OCI-M2 (cell line): ENCODE results near the gene APCDD1.
"Not testable (repeated sequence)": the region's sequence is repeated elsewhere in the genome, so short reads cannot be mapped to it uniquely, and the experiment has no call there.

Experiments used
- DNase-seq: peaks from one replicate; lab custom pipeline; 2025; ENCODE audit not compliant: unreplicated experiment; lab: John Stamatoyannopoulos, UW

Gene APCDD1

GRCh38 chr18:10487154-10487553, 32.7 kb downstream of the APCDD1 start:
- DNase-seq = no peak

- no peak for DNase-seq
These were observed 33.6 kb downstream of the APCDD1 start for GRCh38 chr18:10488017-10488416.

- DNase-seq = no peak
These were observed 36.1 kb downstream of the APCDD1 start for GRCh38 chr18:10490401-10491165.

GRCh38 chr18:10495936-10496335, 41.5 kb downstream of the APCDD1 start:
- no peak for DNase-seq

- no peak for DNase-seq
These were observed 42.8 kb downstream of the APCDD1 start for GRCh38 chr18:10497206-10497749.

GRCh38 chr18:10499230-10499629, 44.8 kb downstream of the APCDD1 start:
- DNase-seq = no peak

GRCh38 chr18:10500038-10500437, 45.6 kb downstream of the APCDD1 start:
- no peak for DNase-seq

GRCh38 chr18:10504723-10505122, 50.3 kb downstream of the APCDD1 start:
- DNase-seq = no peak

GRCh38 chr18:10505892-10506291, 51.5 kb downstream of the APCDD1 start:
- DNase-seq = not testable (repeated sequence)

- DNase-seq = no peak
These were observed 54.2 kb downstream of the APCDD1 start for GRCh38 chr18:10508591-10508990.

GRCh38 chr18:10511236-10511635, 56.8 kb downstream of the APCDD1 start:
- DNase-seq = no peak

- DNase-seq = no peak
These were observed 59.6 kb downstream of the APCDD1 start for GRCh38 chr18:10514082-10514481.

- no peak for DNase-seq
These were observed 60.2 kb downstream of the APCDD1 start for GRCh38 chr18:10514601-10515000.

GRCh38 chr18:10515456-10515855, 61.0 kb downstream of the APCDD1 start:
- DNase-seq = no peak

- DNase-seq = no peak
These were observed 61.6 kb downstream of the APCDD1 start for GRCh38 chr18:10516078-10516477.

- DNase-seq = no peak
These were observed 64.3 kb downstream of the APCDD1 start for GRCh38 chr18:10518595-10519255.

- no peak for DNase-seq
These were observed 64.9 kb downstream of the APCDD1 start for GRCh38 chr18:10519366-10519765.

GRCh38 chr18:10519999-10520935, 65.8 kb downstream of the APCDD1 start:
- no peak for DNase-seq

- no peak for DNase-seq
These were observed 67.1 kb downstream of the APCDD1 start for GRCh38 chr18:10521566-10521965.

GRCh38 chr18:10522574-10522973, 68.1 kb downstream of the APCDD1 start:
- no peak for DNase-seq

- no peak for DNase-seq
These were observed 69.1 kb downstream of the APCDD1 start for GRCh38 chr18:10523544-10523943.
